Stimulated activated CD4-positive, alpha-beta T cell treated with anti-CD3 and anti-CD28 coated beads, Interleukin-1b, Interleukin-23, amount 100 ng/mL, for 4 hours (primary cell): ENCODE measurements around the gene SLC2A11.
"Not testable (repeated sequence)": the region's sequence is repeated elsewhere in the genome, so short reads cannot be mapped to it uniquely, and the experiment has no call there.

Experiments used
- DNase-seq, 2 donors: peaks; one replicate each; pipeline ENCODE4 v3.0.0-alpha.2; 2020; ENCODE audit warnings: low read depth in 2 of 2

The SLC2A11 gene

DNA sequence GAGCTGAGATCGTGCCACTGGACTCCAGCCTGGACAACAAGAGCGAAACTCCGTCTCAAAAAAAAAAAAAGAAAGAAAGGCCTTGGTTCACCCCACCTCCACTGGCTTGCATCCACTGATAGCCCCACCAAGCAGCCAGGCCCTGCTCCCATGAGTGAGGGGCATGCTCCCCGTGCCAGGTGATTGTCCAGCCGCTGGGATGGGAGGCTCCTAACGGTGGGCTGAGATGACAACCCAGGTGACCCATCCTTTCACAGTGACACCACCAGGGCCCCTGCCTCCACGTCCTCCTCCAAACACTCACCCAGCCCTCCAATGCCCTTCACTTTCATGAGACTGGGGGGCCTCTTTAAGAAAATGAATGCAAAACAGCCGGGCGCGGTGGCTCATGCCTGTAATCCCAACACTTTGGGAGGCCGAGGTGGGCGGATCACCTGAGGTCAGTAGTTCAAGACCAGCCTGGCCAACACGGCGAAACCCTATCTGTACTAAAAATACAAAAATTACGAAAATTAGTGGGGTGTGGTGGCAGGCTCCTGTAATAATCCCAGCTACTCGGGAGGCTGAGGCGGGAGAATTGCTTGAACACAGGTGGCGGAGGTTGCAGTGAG, 10.3 kb upstream of the SLC2A11 start:
- no peak for DNase-seq

DNA sequence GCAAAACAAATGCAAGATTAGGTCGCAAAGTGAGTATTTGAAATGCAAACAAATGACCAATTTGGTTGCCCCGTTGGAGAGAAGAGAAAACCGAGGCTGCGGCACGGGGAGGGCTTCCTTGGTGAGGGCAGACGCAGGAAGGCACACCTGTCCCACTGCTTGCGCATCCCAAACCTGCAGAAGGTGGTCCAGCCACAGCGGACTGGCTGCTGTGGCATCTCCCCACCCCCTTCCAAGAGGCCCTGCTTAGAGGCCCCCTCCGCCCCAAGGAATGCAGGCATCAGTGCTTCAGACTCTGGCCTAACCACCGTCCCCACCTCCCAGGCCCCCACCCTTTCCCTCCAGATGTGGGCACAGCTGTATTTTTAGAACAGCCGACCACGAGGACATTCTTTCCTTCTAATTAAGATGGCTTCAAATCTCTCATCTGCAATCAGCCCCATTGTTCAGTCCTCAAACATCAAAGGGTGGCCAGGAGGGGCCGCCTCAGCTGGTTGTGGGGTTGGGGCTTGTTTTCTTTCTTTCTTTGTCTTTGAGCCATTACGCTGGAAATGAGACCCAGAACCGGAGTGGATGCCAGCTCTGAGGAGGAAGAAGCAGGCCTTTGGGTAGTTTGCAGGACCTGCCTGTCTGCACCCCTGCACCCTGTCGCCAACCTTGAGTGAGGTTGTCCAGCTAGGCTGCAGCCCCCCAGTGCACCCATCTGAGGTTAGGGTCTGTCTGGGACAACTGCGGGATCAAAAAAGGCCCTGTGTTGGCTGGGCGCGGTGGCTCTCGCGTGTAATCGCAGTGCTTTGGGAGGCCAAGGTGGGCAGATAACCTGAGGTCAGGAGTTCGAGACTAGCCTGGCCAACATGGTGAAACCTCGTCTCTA, 9.4 kb upstream of the SLC2A11 start:
- DNase-seq = no peak

- DNase-seq = peak; percentile 86 to 89
These were observed 8.4 kb upstream of the SLC2A11 start for GRCh38 chr22:23849009-23850006.

GRCh38 chr22:23850136-23850611, 7.5 kb upstream of the SLC2A11 start:
- no peak for DNase-seq

DNA sequence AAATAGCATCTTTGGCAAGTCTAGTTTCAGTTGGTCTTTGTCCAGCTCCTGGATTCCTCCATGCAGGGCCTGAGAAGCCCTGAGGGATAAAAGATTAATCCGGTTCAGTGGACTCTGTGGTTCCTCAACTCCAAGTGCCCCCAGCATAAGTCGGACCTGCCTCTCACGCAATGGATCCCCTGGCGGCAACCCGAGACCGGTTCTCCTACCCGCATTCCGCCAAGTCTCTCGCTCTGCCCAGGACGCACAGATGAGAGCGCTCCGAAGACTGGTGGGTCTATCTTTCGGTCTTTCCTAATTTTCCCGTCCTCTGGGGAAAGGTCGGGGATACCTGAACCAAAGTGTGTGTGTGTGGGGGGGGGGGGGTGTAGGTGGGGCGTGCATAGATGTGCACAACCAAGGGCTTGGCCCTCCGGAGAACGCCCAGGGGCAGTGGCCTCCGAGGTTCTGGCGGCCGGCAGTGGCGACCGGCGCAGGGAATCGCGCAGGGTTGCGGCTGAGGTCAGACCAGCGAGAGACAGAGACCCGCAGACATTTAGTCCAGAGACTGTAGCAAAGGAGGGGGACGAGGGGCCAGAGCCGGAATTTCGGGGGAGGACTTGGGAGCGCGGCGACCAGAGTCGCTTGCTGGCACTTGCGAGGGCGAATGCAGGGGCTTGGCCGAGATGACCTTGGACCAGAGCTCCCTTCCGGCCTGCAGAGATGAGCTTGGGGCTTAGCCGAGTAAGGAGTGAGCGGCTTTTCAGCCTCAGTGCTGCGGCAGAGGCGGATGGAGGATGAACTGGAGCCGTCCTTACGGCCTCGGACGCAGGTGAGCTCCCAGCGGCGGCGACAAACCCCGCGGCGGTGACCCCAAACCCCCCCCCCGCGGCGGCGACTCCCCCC, 712 bp upstream of the SLC2A11 start:
- no peak for DNase-seq

- no peak for DNase-seq
These were observed 775 bp downstream of the SLC2A11 start for GRCh38 chr22:23858484-23858815.

DNA sequence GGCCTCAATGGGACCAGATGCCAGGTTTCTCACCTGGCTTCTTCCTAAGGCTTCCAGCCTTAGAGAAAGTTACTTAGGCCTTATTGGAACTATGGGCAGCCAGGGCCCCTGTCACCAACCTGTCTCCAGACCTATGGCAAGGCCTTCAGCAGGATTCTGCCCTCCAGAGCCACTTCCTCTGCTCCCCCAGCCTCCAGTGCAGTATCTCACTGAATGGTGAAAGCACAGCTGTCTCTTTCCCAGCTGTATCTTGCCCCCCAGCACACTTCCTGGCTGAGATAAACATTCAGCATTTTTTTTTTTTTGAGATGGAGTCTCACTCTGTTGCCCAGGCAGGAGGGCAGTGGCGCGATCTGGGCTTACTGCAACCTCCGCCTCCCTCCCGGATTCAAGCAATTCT, 1.5 kb downstream of the SLC2A11 start:
- no peak for DNase-seq

DNA sequence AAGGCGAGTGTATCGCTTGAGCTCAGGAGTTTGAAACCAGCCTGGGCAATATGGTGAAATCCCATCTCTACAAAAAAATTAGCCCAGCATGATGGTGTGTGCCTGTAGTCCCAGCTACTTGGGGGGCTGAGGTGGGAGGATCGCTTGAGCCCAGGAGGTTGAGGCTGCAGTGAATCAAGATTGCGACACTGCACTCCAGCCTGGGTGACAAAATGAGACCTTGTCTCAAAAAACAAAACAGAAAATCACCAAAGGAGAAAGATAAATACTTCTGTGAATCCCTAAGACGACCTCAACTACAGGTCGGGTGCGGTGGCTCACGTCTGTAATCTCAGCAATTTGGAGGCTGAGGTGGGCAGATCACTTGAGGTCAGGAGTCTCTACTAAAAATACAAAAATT, 2.5 kb downstream of the SLC2A11 start:
- not testable (repeated sequence) for DNase-seq

GRCh38 chr22:23862103-23862502, 4.4 kb downstream of the SLC2A11 start:
- no peak for DNase-seq

DNA sequence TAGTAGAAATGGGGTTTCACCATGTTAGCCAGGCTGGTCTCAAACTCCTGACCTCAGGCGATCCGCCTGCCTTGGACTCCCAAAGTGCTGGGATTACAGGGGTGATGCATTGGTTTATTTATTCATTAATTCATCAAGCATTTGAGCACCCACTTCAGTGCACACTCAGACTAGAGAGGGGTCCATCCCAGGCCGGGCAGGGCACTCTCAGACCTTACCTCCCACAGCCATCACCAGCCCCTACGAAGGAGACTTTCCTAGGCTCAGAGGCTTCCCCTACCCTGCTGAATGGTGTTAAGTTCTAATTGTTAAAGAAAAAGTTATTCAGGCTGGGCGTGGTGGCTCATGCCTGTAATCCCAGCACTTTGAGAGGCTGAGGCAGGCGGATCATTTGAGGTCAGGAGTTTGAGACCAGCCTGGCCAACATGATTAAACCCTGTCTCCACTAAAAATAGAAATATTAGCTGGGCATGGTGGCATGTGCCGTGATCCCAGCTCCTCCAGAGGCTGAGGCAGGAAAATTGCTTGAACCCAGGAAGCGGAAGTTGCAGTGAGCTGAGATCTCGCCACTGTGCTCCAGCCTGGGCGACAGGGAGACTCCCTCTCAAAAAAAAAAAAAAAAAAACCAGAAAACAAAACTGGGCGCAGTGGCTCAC, 7.0 kb downstream of the SLC2A11 start:
- not testable (repeated sequence) for DNase-seq

- DNase-seq = no peak
These were observed 10.9 kb downstream of the SLC2A11 start for GRCh38 chr22:23868580-23868979.

GRCh38 chr22:23874871-23875270, 17.2 kb downstream of the SLC2A11 start:
- DNase-seq = no peak

DNA sequence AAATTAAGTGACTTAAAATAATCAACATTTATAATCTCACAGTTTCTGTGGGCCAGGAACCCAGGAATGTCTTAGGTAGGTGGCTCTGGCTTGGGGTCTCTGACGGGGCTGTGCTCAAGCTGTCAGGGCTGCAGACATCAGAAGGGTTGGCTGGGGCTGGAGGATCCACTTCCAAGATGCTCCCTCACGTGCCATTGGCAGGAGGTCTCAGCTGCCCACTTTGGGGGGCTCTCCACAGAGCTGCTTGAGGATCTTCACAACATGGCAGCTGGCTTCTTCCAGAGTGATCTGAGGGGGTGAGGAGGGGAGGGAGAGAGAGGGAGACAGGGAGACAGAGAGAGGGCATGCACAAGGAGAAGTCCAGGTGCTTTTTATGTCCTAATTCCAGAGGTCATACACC, 18.1 kb downstream of the SLC2A11 start:
- no peak for DNase-seq

GRCh38 chr22:23877566-23877965, 19.9 kb downstream of the SLC2A11 start:
- DNase-seq = no peak

GRCh38 chr22:23878219-23878618, 20.5 kb downstream of the SLC2A11 start:
- DNase-seq = no peak

GRCh38 chr22:23882370-23882769, 24.7 kb downstream of the SLC2A11 start:
- no peak for DNase-seq

- DNase-seq = no peak
These were observed 26.0 kb downstream of the SLC2A11 start for GRCh38 chr22:23883658-23884057.

GRCh38 chr22:23884140-23884539, 26.5 kb downstream of the SLC2A11 start:
- DNase-seq = no peak

DNA sequence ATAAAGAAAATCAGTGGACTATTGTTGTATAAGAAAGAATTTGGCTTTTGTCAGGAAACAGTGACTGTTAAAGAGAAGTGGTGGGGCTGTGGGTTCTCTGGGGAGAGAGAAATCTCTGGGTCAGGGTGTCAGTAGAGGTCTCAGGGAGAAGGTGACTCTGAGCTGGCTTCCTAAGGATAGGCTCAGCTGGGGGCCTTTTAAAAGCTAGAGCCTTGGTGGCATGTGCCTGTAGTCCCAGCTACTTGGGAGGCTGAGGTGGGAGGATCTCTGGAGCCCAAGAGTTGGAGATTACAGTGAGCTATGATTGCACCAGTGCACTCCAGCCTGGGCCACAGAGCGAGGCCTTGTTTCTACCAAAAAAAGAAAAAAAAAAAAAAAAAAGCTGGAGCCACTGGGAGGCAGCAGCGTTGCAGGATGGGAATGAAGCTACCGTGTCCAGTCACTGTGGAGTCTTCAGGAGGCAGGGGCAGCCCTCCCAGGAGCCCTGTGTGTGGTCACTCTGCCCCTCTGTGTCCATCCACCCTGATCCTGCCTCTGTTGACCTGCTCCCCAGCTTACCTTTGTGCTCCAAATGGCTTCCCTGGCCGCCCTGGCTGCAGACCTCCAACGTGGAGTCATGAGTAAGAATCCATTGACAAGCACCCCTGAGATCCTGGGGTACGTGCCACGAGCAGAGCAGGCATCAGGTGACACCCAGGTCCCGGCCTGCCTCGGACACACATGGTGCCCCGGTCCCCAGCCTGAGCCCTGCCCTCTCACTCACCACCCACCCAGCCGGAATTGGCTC, 31.1 kb downstream of the SLC2A11 start:
- no peak for DNase-seq

DNA sequence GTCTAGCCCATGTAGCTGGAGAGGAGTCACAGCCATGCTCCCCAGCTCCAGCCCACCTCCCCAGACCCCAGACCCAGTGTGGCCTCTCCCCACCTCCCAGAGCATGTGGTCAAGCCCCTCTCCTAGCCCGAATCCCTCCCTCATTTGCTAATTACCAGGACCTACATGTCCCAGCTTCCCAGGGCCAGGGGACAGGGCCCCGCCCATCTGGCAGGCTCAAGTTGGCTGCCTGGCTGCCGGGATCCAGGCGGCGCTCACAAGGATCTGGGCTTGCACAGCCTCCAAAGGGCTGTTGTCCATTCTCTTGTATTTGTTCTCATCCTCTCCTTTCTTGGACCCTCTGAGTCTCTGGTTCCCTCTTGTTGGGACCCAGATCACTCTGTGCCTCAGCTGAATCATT, 31.9 kb downstream of the SLC2A11 start:
- DNase-seq = no peak
